IMR-90 (cell line): Measurements from ENCODE around the gene SHISA6. TPM values are rescaled to one million over a fixed set of nuclear protein-coding genes. Genes with fewer than 3 reads are reported as not detected.

Experiments used
- ATAC-seq: fragments of 200-7000 bp; cut with Tn5 transposase; 2 replicates; pipeline ENCODE4 v1.9.1; 2020; ENCODE audit warnings: low read depth, mild to moderate bottlenecking, moderate library complexity
- BruUV-seq: library from RNA; stranded (reverse); fragments of 400-500 nt; replicated peaks from 2 replicates; lab custom pipeline; 2021; lab: Mats Ljungman, UMichigan
- CTCF ChIA-PET: fragments of 300-600 bp; formaldehyde crosslinking; extraction: SDS; loops from one replicate; lab custom pipeline; 2021; ENCODE audit warnings: antibody characterized with exemption; lab: Yijun Ruan, JAX
- POLR2A ChIA-PET: fragments of 300-600 bp; sonication (Branson Sonifier 250); formaldehyde crosslinking; loops from one replicate; lab custom pipeline; 2022; ENCODE audit warnings: antibody characterized with exemption; ENCODE audit not compliant: unreplicated experiment; lab: Charles Lee
- DNase-seq: peaks from one replicate; pipeline ENCODE4 v3.0.0; 2013
- H2AFZ ChIP-seq: replicated peaks from 2 replicates; pipeline ENCODE3; 2013; ENCODE audit warnings: low read length, mild to moderate bottlenecking; ENCODE audit not compliant: poor library complexity
- H2AK5ac ChIP-seq: 2 replicates; pipeline ENCODE4 v1.6.1; 2013; ENCODE audit warnings: low read depth, low read length, inconsistent platforms
- H2AK9ac ChIP-seq: replicated peaks from 2 replicates; pipeline ENCODE3; 2013; ENCODE audit warnings: mild to moderate bottlenecking, low read depth, low read length, moderate library complexity; ENCODE audit not compliant: poor library complexity
- H2BK120ac ChIP-seq: 2 replicates; pipeline ENCODE4 v1.6.1; 2013; ENCODE audit warnings: low read depth, low read length, inconsistent platforms
- H2BK15ac ChIP-seq: 3 replicates; pipeline ENCODE4 v1.6.1; 2013; ENCODE audit warnings: low read depth, low read length, inconsistent platforms
- H2BK20ac ChIP-seq: 2 replicates; pipeline ENCODE4 v1.6.1; 2013; ENCODE audit warnings: low read depth, mild to moderate bottlenecking, inconsistent platforms, low read length, moderate library complexity
- H2BK5ac ChIP-seq: 2 replicates; pipeline ENCODE4 v1.6.1; 2013; ENCODE audit warnings: mild to moderate bottlenecking, low read depth, low read length, inconsistent platforms; ENCODE audit not compliant: poor library complexity, severe bottlenecking
- H3K14ac ChIP-seq: replicated peaks from 2 replicates; pipeline ENCODE4 v1.6.1; 2013; ENCODE audit warnings: low read depth, low read length, inconsistent platforms
- H3K18ac ChIP-seq: 2 replicates; pipeline ENCODE4 v1.6.1; 2013; ENCODE audit warnings: low read depth, low read length, control low read depth
- H3K23ac ChIP-seq: 2 replicates; pipeline ENCODE4 v1.6.1; 2013; ENCODE audit warnings: low read depth, low read length, inconsistent platforms
- H3K27ac ChIP-seq: 2 replicates; pipeline ENCODE4 v1.5.1; 2013; ENCODE audit warnings: mild to moderate bottlenecking, control low read depth, low read length; ENCODE audit not compliant: insufficient read depth
- H3K27me3 ChIP-seq: 2 replicates; pipeline ENCODE4 v1.6.1; 2013; ENCODE audit warnings: low read length; ENCODE audit not compliant: control insufficient read depth, insufficient read depth
- H3K36me3 ChIP-seq: 2 replicates; pipeline ENCODE4 v1.6.1; 2013; ENCODE audit warnings: low read length, mixed read lengths; ENCODE audit not compliant: control insufficient read depth, insufficient read depth
- H3K4ac ChIP-seq: 2 replicates; pipeline ENCODE4 v1.6.1; 2013; ENCODE audit warnings: low read depth, low read length, inconsistent platforms
- H3K4me1 ChIP-seq: 2 replicates; pipeline ENCODE4 v1.6.1; 2013; ENCODE audit warnings: low read length, mixed read lengths; ENCODE audit not compliant: control insufficient read depth, insufficient read depth
- H3K4me2 ChIP-seq: 2 replicates; pipeline ENCODE4 v1.6.1; 2013; ENCODE audit warnings: low read depth, mild to moderate bottlenecking, control low read depth, low read length, moderate library complexity
- H3K4me3 ChIP-seq: 2 replicates; pipeline ENCODE4 v1.5.1; 2013; ENCODE audit warnings: low read depth, mild to moderate bottlenecking, control low read depth, low read length, moderate library complexity; ENCODE audit not compliant: insufficient read depth
- H3K56ac ChIP-seq: 2 replicates; pipeline ENCODE4 v1.6.1; 2013; ENCODE audit warnings: low read length, inconsistent platforms; ENCODE audit not compliant: insufficient read depth; ENCODE audit errors: extremely low read depth
- H3K79me1 ChIP-seq, 2 experiments: 2 replicates each; pipeline ENCODE4 v1.6.1; 2013; ENCODE audit warnings: low read length in 2 of 2, inconsistent platforms in 1 of 2, low read depth in 1 of 2
- H3K9ac ChIP-seq: 2 replicates; pipeline ENCODE4 v1.6.1; 2013; ENCODE audit warnings: low read depth, low read length, control low read depth
- H3K9me1 ChIP-seq: 2 replicates; pipeline ENCODE4 v1.6.1; 2013; ENCODE audit warnings: low read length, inconsistent platforms; ENCODE audit not compliant: insufficient read depth
- H3K9me3 ChIP-seq: 2 replicates; pipeline ENCODE4 v1.6.1; 2013; ENCODE audit warnings: low read length; ENCODE audit not compliant: control insufficient read depth, insufficient read depth
- H4K20me1 ChIP-seq: 2 replicates; pipeline ENCODE4 v1.6.1; 2013; ENCODE audit warnings: low read length, inconsistent platforms; ENCODE audit not compliant: insufficient read depth
- H4K5ac ChIP-seq: 2 replicates; pipeline ENCODE4 v1.6.1; 2013; ENCODE audit warnings: mild to moderate bottlenecking, low read depth, low read length, control low read depth
- H4K8ac ChIP-seq, 2 experiments: 2 replicates each; pipeline ENCODE4 v1.6.1; 2013; ENCODE audit warnings: low read depth in 2 of 2, low read length in 2 of 2, control low read depth in 1 of 2, inconsistent platforms in 1 of 2
- H4K91ac ChIP-seq: 2 replicates; pipeline ENCODE4 v1.6.1; 2013; ENCODE audit warnings: low read depth, low read length, inconsistent platforms; ENCODE audit not compliant: insufficient read depth
- BHLHE40 ChIP-seq: fragments of 150-350 bp; IDR thresholded peaks from 2 replicates; pipeline ENCODE4 v1.6.1; 2016; ENCODE audit warnings: mild to moderate bottlenecking, low read depth, low read length
- MAZ ChIP-seq: IDR thresholded peaks from 2 replicates; pipeline ENCODE4 v1.6.1; 2012; ENCODE audit warnings: low read depth, mild to moderate bottlenecking, low read length, improper control_type of control experiment, moderate library complexity, borderline replicate concordance
- RFX5 ChIP-seq: IDR thresholded peaks from 2 replicates; pipeline ENCODE4 v1.8.0; 2012; ENCODE audit warnings: low read depth, mild to moderate bottlenecking, low read length, moderate library complexity
- WGBS, 2 experiments: methylation state at CpG; one replicate each; pipeline versions ENCODE4 v1.1.5 to v1.1.7; 2013; ENCODE audit warnings: missing lambda C conversion rate in 2 of 2; ENCODE audit not compliant: insufficient read length in 1 of 2; ENCODE audit errors: extremely low coverage in 2 of 2; 5-methylcytosine and 5-hydroxymethylcytosine counted together
- dilution Hi-C: fragments of 300-500 bp; cut with HindIII; formaldehyde crosslinking; loops from one replicate; pipeline ENCODE4 v1.14.3; 2018; ENCODE audit warnings: low sequenced_read_pairs; ENCODE audit not compliant: unreplicated experiment
- in situ Hi-C: fragments of 300-500 bp; cut with MboI; formaldehyde crosslinking; loops from 3 replicates; pipeline ENCODE4 v1.14.3; 2019; ENCODE audit warnings: low sequenced_read_pairs, inconsistent platforms, mixed read lengths
- intact Hi-C: fragments of 100-400 bp; cut with micrococcal nuclease; formaldehyde crosslinking; loops from 2 replicates; pipeline ENCODE4 v1.10.0; 2022
- polyA plus RNA-seq, 3 experiments: library from polyadenylated mRNA; depleted of rRNA; stranded (reverse); fragments of >200 nt; gene quantifications; 2 replicates each; pipeline ENCODE4 v1.2.3, GENCODE V29; 2012; ENCODE audit warnings: low replicate concordance in 1 of 3
- total RNA-seq: library from RNA; depleted of rRNA; stranded (reverse); fragments of >200 nt; gene quantifications from 2 replicates; pipeline ENCODE4 v1.2.3, GENCODE V29; 2012

Gene SHISA6
- total and polyA plus RNA-seq, 2 of the 4 experiments (the other 2 are of a cell fraction), result not detected

DNA sequence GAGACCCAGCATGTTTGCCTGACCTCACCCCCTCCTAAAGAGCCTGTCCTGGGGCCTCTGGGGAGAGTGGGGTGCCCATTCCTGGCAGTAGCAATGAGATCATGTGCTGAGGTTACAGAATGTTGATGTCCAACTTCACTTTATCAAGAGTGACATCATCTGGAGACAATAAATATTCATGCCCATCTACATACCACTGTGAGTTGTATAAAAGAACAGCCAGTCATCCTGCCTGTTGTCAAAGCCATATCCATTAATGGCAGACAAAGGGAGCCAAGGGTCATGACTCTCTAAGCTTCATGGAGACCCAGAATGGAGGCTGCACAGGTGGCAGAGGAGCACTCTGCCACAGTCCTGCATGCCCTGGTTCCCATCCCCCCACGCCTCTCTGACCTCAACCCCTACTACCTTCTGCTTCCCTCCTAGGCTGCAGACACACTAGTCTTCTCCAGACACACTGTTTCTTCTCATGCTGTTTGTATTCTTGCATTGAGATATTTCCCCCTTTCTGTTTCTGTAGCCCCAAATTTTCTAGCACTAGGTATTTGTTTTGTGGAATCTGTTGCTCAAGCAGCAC is 27.1 kb downstream of the SHISA6 start:
- Histone ChIP-seq H3K4me2 (no peak overlapping the region), H3K9ac (no peak overlapping the region), H3K18ac (no peak overlapping the region), H2BK20ac (no peak overlapping the region), H2BK120ac (no peak overlapping the region), H3K14ac (no peak overlapping the region), H2BK15ac (no peak overlapping the region), H2AFZ (no peak overlapping the region), H3K79me1 (no peaks in the 10 kb centered on the region), H2AK9ac (no peak overlapping the region), H3K9me3 (peaks cover 36% of the 10 kb centered on the region; the same call in 1 of the 2 replicates), H3K4me3 (no peak overlapping the region), H4K8ac (no peak overlapping the region), H2BK5ac (no peak overlapping the region), H3K4ac (no peak overlapping the region), H3K27ac (no peak overlapping the region), H4K20me1 (no peaks in the 10 kb centered on the region), H2AK5ac (no peak overlapping the region), H3K36me3 (no peaks in the 10 kb centered on the region), H4K5ac (no peak overlapping the region), H3K56ac (no peak overlapping the region), H3K23ac (no peak overlapping the region), H3K27me3 (no peaks in the 10 kb centered on the region), H3K9me1 (no peaks in the 10 kb centered on the region), H4K91ac (no peak overlapping the region), H3K4me1 (no peaks in the 10 kb centered on the region)
- in situ Hi-C loops, result no loop called here
- intact Hi-C loops, result no loop called here
- WGBS, 2 experiments, result no CpG with 5 or more reads among the region's 1 CpG
- dilution Hi-C loops, result no loop called here
- ATAC-seq (no peak), DNase-seq (no peak)
- TF ChIP-seq MAZ (no peak), BHLHE40 (no peak), RFX5 (no peak)
- BruUV-seq, result no TSS peak
- CTCF ChIA-PET, result no interaction called here
- POLR2A ChIA-PET, result no interaction called here
